GM21367 (cell line): ENCODE data around the gene RAP1GDS1.
A peak's percentile ranks its signal among the peaks of the same experiment; 100 is the strongest.
"Not testable (repeated sequence)": the region's sequence is repeated elsewhere in the genome, so short reads cannot be mapped to it uniquely, and the experiment has no call there.

Source experiments
- ATAC-seq: cut with Tn5 transposase; IDR thresholded peaks from one replicate; pipeline ENCODE4 v1.9.1; 2021; ENCODE audit not compliant: unreplicated experiment

Gene RAP1GDS1

GRCh38 chr4:98285676-98286075 is 24.5 kb downstream of the RAP1GDS1 start:
- ATAC-seq: no peak

GRCh38 chr4:98287328-98287727 is 26.1 kb downstream of the RAP1GDS1 start:
- ATAC-seq: no peak

GRCh38 chr4:98288671-98289070 is 27.5 kb downstream of the RAP1GDS1 start:
- not testable (repeated sequence) for ATAC-seq

- peak; percentile 82 for ATAC-seq
These were observed 28.2 kb downstream of the RAP1GDS1 start for GRCh38 chr4:98289375-98289774.

GRCh38 chr4:98290511-98290910 is 29.3 kb downstream of the RAP1GDS1 start:
- ATAC-seq: no peak

GRCh38 chr4:98293104-98293887 is 32.1 kb downstream of the RAP1GDS1 start:
- no peak for ATAC-seq

- no peak for ATAC-seq
These were observed 36.8 kb downstream of the RAP1GDS1 start for GRCh38 chr4:98298022-98298421.

GRCh38 chr4:98300706-98301105 is 39.5 kb downstream of the RAP1GDS1 start:
- no peak for ATAC-seq

- ATAC-seq: no peak
These were observed 44.4 kb downstream of the RAP1GDS1 start for GRCh38 chr4:98305576-98305975.

- no peak for ATAC-seq
These were observed 49.7 kb downstream of the RAP1GDS1 start for GRCh38 chr4:98310867-98311266.

- no peak for ATAC-seq
These were observed 50.5 kb downstream of the RAP1GDS1 start for GRCh38 chr4:98311656-98312055.

GRCh38 chr4:98314791-98315565 is 53.8 kb downstream of the RAP1GDS1 start:
- no peak for ATAC-seq

GRCh38 chr4:98318521-98318920 is 57.3 kb downstream of the RAP1GDS1 start:
- ATAC-seq: no peak

- no peak for ATAC-seq
These were observed 57.8 kb downstream of the RAP1GDS1 start for GRCh38 chr4:98319021-98319420.

- no peak for ATAC-seq
These were observed 65.0 kb downstream of the RAP1GDS1 start for GRCh38 chr4:98326168-98326567.

- ATAC-seq: no peak
These were observed 66.5 kb downstream of the RAP1GDS1 start for GRCh38 chr4:98327694-98328093.

GRCh38 chr4:98329879-98330640 is 68.9 kb downstream of the RAP1GDS1 start:
- not testable (repeated sequence) for ATAC-seq

- ATAC-seq: no peak
These were observed 70.8 kb downstream of the RAP1GDS1 start for GRCh38 chr4:98332017-98332416.

- ATAC-seq: no peak
These were observed 73.3 kb downstream of the RAP1GDS1 start for GRCh38 chr4:98334461-98334860.

GRCh38 chr4:98338761-98339438 is 77.7 kb downstream of the RAP1GDS1 start:
- ATAC-seq: no peak

- ATAC-seq: no peak
These were observed 80.1 kb downstream of the RAP1GDS1 start for GRCh38 chr4:98341309-98341708.
